ENCODE measurements around the gene SPTBN1.

Gene SPTBN1

DNA sequence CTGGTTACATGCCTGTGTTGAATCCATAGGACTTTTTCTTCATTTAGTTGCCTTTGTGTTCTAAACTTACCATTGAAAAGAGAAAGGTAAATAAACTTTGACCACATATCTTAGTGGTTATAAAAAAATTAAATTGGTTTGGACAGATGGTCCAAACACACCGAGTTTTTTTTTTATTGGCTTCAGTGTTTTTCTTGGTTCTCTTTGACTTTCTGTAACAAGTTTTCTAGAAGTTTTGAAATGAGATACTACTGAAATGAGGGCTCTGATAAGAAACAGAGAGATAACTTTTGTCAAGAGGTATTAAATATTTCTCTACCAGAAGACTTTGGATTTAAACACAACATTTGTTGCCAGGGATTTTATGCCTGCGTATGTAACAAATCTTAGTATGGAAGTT is 20.7 kb downstream of the SPTBN1 start:
- no peak for TF ChIP-seq TOX (CRISPR knock-in tag; IDR thresholded peaks at IDR 0.05; ENCODE audit: borderline replicate concordance)
- TF ChIP-seq ZNF70 (CRISPR knock-in tag; IDR thresholded peaks at IDR 0.05), result no peak
- TF ChIP-seq ZFP30 (CRISPR knock-in tag; IDR thresholded peaks at IDR 0.05), result no peak
- TF ChIP-seq ZFP3 (CRISPR knock-in tag; IDR thresholded peaks at IDR 0.05), result no peak
- TF ChIP-seq RARB (CRISPR knock-in tag; IDR thresholded peaks at IDR 0.05), result no peak
- TF ChIP-seq, protein P1, sequence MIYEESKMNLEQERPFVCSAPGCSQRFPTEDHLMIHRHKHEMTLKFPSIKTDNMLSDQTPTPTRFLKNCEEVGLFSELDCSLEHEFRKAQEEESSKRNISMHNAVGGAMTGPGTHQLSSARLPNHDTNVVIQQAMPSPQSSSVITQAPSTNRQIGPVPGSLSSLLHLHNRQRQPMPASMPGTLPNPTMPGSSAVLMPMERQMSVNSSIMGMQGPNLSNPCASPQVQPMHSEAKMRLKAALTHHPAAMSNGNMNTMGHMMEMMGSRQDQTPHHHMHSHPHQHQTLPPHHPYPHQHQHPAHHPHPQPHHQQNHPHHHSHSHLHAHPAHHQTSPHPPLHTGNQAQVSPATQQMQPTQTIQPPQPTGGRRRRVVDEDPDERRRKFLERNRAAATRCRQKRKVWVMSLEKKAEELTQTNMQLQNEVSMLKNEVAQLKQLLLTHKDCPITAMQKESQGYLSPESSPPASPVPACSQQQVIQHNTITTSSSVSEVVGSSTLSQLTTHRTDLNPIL (CRISPR knock-in tag; IDR thresholded peaks at IDR 0.05; ENCODE audit: low read depth), result no peak
- ATAC-seq, result peak; percentile 17; the same call in 1 of the 3 replicates

GRCh38 chr2:54477896-54478295 is 21.8 kb downstream of the SPTBN1 start:
- no peak for ATAC-seq
- TF ChIP-seq RARB (CRISPR knock-in tag; IDR thresholded peaks at IDR 0.05) (no peak), CSDC2 (CRISPR knock-in tag; IDR thresholded peaks at IDR 0.05) (no peak), POU6F1 (CRISPR knock-in tag; IDR thresholded peaks at IDR 0.05; ENCODE audit: borderline replicate concordance, low read depth) (no peak), ARNTL (CRISPR knock-in tag; IDR thresholded peaks at IDR 0.05; ENCODE audit: borderline replicate concordance, low read depth) (no peak), ESRRG (CRISPR knock-in tag; IDR thresholded peaks at IDR 0.05) (no peak), ZFP30 (CRISPR knock-in tag; IDR thresholded peaks at IDR 0.05) (no peak), TOX (CRISPR knock-in tag; IDR thresholded peaks at IDR 0.05; ENCODE audit: borderline replicate concordance) (no peak), ZFP3 (CRISPR knock-in tag; IDR thresholded peaks at IDR 0.05) (no peak), SNAI2 (CRISPR knock-in tag; IDR thresholded peaks at IDR 0.05) (no peak)
- TF ChIP-seq, protein P2, sequence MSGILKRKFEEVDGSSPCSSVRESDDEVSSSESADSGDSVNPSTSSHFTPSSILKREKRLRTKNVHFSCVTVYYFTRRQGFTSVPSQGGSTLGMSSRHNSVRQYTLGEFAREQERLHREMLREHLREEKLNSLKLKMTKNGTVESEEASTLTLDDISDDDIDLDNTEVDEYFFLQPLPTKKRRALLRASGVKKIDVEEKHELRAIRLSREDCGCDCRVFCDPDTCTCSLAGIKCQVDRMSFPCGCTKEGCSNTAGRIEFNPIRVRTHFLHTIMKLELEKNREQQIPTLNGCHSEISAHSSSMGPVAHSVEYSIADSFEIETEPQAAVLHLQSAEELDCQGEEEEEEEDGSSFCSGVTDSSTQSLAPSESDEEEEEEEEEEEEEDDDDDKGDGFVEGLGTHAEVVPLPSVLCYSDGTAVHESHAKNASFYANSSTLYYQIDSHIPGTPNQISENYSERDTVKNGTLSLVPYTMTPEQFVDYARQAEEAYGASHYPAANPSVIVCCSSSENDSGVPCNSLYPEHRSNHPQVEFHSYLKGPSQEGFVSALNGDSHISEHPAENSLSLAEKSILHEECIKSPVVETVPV (CRISPR knock-in tag; IDR thresholded peaks at IDR 0.05), result no peak

DNA sequence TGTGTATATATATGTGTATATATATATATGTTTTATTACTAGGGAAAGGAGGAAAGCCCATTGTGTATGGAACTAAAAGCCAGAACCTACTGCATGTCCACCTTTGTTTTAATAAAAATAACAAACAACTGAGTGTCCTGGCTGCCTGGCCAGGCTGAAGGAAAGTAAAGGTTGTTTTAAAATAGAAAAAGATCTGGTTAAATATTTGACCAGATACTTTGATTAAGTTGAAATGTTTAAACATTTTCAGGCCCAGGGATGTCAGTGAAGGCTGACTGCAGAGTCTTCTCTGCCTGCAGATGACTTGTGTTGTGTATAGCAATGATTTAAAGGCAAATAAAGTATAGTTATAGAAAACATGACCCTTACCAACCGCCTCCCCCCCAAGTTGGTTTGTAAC is 22.8 kb downstream of the SPTBN1 start:
- no peak for ATAC-seq
- TF ChIP-seq TCF4 (CRISPR knock-in tag; IDR thresholded peaks at IDR 0.05; ENCODE audit: borderline replicate concordance) (no peak), ZFP3 (CRISPR knock-in tag; IDR thresholded peaks at IDR 0.05) (no peak), ZNF565 (CRISPR knock-in tag; conservative IDR thresholded peaks at IDR 0.05; ENCODE audit: low read depth) (no peak), ZC3H10 (CRISPR knock-in tag; IDR thresholded peaks at IDR 0.05) (no peak), ESRRG (CRISPR knock-in tag; IDR thresholded peaks at IDR 0.05) (no peak), ARNTL (CRISPR knock-in tag; IDR thresholded peaks at IDR 0.05; ENCODE audit: borderline replicate concordance, low read depth) (no peak), ZNF8 (CRISPR knock-in tag; IDR thresholded peaks at IDR 0.05) (no peak), RARB (CRISPR knock-in tag; IDR thresholded peaks at IDR 0.05) (no peak), BACH2 (CRISPR knock-in tag; IDR thresholded peaks at IDR 0.05; ENCODE audit: borderline replicate concordance) (no peak), PPARA (CRISPR knock-in tag; IDR thresholded peaks at IDR 0.05; ENCODE audit: borderline replicate concordance) (no peak), POU6F1 (CRISPR knock-in tag; IDR thresholded peaks at IDR 0.05; ENCODE audit: borderline replicate concordance, low read depth) (no peak)
- TF ChIP-seq, protein P2 (CRISPR knock-in tag; IDR thresholded peaks at IDR 0.05), result no peak
- TF ChIP-seq, protein P3, sequence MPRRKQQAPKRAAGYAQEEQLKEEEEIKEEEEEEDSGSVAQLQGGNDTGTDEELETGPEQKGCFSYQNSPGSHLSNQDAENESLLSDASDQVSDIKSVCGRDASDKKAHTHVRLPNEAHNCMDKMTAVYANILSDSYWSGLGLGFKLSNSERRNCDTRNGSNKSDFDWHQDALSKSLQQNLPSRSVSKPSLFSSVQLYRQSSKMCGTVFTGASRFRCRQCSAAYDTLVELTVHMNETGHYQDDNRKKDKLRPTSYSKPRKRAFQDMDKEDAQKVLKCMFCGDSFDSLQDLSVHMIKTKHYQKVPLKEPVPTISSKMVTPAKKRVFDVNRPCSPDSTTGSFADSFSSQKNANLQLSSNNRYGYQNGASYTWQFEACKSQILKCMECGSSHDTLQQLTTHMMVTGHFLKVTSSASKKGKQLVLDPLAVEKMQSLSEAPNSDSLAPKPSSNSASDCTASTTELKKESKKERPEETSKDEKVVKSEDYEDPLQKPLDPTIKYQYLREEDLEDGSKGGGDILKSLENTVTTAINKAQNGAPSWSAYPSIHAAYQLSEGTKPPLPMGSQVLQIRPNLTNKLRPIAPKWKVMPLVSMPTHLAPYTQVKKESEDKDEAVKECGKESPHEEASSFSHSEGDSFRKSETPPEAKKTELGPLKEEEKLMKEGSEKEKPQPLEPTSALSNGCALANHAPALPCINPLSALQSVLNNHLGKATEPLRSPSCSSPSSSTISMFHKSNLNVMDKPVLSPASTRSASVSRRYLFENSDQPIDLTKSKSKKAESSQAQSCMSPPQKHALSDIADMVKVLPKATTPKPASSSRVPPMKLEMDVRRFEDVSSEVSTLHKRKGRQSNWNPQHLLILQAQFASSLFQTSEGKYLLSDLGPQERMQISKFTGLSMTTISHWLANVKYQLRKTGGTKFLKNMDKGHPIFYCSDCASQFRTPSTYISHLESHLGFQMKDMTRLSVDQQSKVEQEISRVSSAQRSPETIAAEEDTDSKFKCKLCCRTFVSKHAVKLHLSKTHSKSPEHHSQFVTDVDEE (CRISPR knock-in tag; IDR thresholded peaks at IDR 0.05), result no peak
- TF ChIP-seq, protein P4, sequence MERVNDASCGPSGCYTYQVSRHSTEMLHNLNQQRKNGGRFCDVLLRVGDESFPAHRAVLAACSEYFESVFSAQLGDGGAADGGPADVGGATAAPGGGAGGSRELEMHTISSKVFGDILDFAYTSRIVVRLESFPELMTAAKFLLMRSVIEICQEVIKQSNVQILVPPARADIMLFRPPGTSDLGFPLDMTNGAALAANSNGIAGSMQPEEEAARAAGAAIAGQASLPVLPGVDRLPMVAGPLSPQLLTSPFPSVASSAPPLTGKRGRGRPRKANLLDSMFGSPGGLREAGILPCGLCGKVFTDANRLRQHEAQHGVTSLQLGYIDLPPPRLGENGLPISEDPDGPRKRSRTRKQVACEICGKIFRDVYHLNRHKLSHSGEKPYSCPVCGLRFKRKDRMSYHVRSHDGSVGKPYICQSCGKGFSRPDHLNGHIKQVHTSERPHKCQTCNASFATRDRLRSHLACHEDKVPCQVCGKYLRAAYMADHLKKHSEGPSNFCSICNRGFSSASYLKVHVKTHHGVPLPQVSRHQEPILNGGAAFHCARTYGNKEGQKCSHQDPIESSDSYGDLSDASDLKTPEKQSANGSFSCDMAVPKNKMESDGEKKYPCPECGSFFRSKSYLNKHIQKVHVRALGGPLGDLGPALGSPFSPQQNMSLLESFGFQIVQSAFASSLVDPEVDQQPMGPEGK (CRISPR knock-in tag; IDR thresholded peaks at IDR 0.05; ENCODE audit: borderline replicate concordance), result no peak
